ENCODE measurements around the gene ZNF319.

The ZNF319 gene

GRCh38 chr16:57977418-57978069 is 22.9 kb downstream of the ZNF319 start:
- DNase-seq (ENCODE audit: low read depth): no peak

GRCh38 chr16:57976331-57976796 is 24.1 kb downstream of the ZNF319 start:
- DNase-seq (ENCODE audit: low read depth): no peak

GRCh38 chr16:57972306-57972705 is 28.2 kb downstream of the ZNF319 start:
- no peak for DNase-seq (ENCODE audit: low read depth)

- DNase-seq (ENCODE audit: low read depth): no peak
Measured at GRCh38 chr16:57971848-57972247, 28.6 kb downstream of the ZNF319 start.

GRCh38 chr16:57970970-57971369 is 29.5 kb downstream of the ZNF319 start, which contains the start of gene CNGB1:
CNGB1 (minus strand) TSS chr16:57971128; CDS start chr16:57967286, 3,842 bp downstream.
- DNase-seq (ENCODE audit: low read depth): no peak

- DNase-seq (ENCODE audit: low read depth): no peak
Measured at GRCh38 chr16:57970319-57970718, 30.2 kb downstream of the ZNF319 start.

GRCh38 chr16:57969451-57970123 is 30.9 kb downstream of the ZNF319 start:
- no peak for DNase-seq (ENCODE audit: low read depth)

GRCh38 chr16:57967916-57968315 is 32.6 kb downstream of the ZNF319 start:
- DNase-seq (ENCODE audit: low read depth): no peak

GRCh38 chr16:57966986-57967385 is 33.5 kb downstream of the ZNF319 start:
- no peak for DNase-seq (ENCODE audit: low read depth)

GRCh38 chr16:57966204-57966771 is 34.2 kb downstream of the ZNF319 start:
- no peak for DNase-seq (ENCODE audit: low read depth)

GRCh38 chr16:57964157-57964700 is 36.2 kb downstream of the ZNF319 start:
- no peak for DNase-seq (ENCODE audit: low read depth)

GRCh38 chr16:57962756-57963155 is 37.7 kb downstream of the ZNF319 start:
- no peak for DNase-seq (ENCODE audit: low read depth)

GRCh38 chr16:57962046-57962445 is 38.4 kb downstream of the ZNF319 start:
- DNase-seq (ENCODE audit: low read depth): no peak

- no peak for DNase-seq (ENCODE audit: low read depth)
Measured at GRCh38 chr16:57961538-57961937, 38.9 kb downstream of the ZNF319 start.

GRCh38 chr16:57960826-57961472 is 39.5 kb downstream of the ZNF319 start:
- DNase-seq (ENCODE audit: low read depth): no peak

GRCh38 chr16:57960310-57960709 is 40.2 kb downstream of the ZNF319 start:
- no peak for DNase-seq (ENCODE audit: low read depth)

- DNase-seq (ENCODE audit: low read depth): no peak
Measured at GRCh38 chr16:57959804-57960203, 40.7 kb downstream of the ZNF319 start.

GRCh38 chr16:57959121-57959520 is 41.4 kb downstream of the ZNF319 start:
- DNase-seq (ENCODE audit: low read depth): no peak

GRCh38 chr16:57958544-57958943 is 41.9 kb downstream of the ZNF319 start:
- no peak for DNase-seq (ENCODE audit: low read depth)

- DNase-seq (ENCODE audit: low read depth): no peak
Measured at GRCh38 chr16:57957673-57958392, 42.6 kb downstream of the ZNF319 start.

GRCh38 chr16:57956924-57957672 is 43.4 kb downstream of the ZNF319 start:
- DNase-seq (ENCODE audit: low read depth): no peak
